HG02610 (cell line): ENCODE data around the gene POLA1.

Source experiments
- ATAC-seq: cut with Tn5 transposase; IDR thresholded peaks from one replicate; pipeline ENCODE4 v1.9.1; 2021; ENCODE audit warnings: mild to moderate bottlenecking, moderate library complexity; ENCODE audit not compliant: unreplicated experiment

Gene POLA1

DNA sequence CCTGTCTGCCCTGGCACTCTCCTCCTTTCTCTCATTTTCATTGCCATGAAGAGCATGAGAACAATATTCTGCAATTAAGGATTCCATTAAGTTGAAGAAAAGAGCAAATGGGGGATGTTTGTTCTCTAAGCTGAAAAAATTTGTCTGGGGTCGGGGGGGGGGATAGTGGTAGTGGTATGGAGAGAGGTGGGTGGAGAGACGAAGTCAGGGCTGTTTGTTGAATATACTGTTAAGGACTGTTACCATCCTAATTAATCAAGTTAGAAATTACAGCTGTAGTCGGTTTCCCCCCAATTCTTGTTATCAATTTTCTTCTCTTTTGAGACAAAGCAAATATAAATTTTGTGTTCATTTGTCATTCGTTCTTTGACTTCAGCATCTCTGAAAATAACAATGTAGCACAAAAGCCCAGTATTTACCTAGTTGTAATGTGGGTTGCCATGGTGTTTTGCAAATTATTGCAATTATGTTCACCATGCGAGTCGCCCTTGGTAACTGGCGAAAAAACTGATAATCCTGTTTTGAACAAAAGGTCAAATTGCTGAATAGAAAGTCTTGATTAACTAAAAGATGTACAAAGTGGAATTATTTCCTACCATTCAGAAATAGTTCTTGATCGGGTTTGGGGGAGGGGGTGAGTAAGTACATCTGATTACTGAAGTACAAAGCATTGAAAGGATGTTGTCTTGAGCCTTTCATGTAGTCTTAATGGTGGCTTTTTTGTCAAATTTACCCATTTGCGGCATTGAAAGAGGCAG lies 183.0 kb downstream of the POLA1 start:
- ATAC-seq: no peak

DNA sequence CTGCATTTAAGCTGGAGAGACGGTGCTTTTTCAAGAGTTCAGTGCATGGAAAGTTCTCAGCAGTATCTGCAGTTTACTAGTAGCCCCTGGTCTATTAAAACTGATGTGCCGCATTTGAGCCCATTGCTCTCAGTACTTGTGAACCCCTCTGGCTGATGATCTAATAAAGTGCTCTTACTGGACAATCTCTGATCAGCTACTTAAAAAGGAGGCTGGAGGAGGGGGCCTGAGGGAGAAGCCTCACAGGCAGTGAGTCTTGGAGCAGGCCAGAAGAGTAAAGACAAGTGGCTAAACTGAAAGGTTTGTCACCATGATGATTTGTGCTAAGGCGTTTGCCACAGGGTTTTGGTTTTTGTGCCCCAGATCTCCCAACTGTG lies 183.6 kb downstream of the POLA1 start:
- no peak for ATAC-seq

DNA sequence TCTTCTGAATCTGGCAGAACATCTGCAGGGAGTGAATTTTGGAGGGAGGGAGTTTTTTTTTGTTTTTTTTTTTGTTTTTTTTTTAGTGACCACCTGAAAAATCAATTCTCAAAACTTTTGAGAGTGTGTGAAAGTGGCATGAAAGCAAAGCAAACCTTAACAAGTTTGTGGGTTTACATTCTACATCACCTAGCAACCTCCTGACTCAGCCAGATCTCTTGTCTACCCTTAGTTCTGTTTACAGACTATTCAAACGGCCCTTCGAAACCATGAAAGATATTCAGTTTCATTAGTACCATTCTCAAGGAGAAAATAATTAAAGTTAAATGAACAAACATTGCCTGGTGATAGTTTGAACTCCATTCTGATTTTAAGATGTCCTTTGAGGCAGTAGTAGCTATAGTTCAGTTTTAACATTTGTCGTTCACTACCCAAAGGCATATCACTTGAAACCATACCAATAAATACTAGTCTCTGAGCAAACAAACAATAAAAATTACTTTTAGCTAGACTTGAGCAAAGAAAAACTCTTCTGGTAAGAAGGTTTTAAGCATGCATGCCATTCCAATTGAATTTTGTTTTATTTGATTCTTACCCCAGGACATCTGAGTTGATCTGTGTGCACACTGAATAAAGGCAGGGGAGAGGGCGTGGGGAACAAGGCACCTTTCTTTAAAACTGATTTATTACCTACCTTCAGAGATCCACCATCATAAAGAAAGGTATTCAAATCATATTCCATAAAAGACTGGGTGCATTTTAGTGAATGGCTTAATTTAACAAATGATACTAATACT lies 184.3 kb downstream of the POLA1 start:
- ATAC-seq: no peak

DNA sequence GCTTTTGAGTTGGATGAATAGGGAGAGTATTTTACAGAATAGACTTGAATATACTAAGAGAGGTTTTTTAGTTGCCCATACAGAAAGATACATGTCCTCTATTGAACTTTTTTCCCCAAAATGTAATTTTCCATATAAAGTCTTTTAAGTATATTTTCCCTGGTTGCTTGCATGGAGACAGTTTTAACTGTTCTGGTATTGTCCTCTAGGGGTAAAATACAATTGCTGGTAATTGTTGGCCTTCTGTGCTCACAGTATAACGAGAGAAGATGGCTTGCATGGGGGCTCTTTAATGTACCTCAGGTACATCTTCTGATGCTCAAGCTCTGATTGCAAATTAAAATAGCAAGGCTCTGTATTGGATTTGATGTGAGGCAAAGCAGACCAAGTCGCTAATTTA lies 186.0 kb downstream of the POLA1 start:
- no peak for ATAC-seq

DNA sequence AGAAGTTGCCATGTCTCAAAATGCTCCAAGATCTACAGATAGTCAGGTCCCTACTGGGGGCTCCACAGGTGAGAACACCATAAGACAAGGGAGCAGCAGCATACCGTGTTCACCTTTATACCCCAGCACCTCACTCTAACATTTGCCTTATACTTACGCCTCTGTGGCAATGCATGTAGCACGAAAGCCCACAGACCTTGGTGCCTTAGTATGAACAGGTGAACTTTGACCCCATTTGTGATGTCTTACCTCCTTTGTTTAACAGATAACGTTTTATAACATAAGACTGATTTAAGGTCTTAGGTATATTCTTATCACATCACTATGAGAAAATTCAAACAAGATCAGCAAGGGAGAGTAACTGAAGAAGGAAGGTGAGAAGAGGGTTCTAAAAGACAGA lies 193.2 kb downstream of the POLA1 start:
- ATAC-seq: no peak

DNA sequence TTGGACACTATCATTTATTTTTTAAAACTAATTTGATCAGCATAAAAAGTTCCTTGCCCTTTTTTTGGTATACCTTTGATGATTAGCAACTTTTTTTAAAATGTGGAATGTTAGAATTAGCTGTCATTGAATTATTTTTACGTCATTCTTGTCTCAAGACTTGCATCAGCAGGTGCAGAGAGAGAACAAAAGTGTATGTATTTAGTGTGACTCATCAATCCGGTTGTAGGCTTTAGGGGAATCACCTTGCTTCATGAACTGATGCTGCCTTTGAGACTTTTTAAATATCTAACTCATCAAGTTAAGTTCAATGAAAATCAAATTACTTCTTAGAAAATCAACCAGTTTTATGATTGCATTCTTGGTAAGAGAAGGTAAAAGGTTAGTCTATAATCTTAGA lies 197.0 kb downstream of the POLA1 start:
- no peak for ATAC-seq

DNA sequence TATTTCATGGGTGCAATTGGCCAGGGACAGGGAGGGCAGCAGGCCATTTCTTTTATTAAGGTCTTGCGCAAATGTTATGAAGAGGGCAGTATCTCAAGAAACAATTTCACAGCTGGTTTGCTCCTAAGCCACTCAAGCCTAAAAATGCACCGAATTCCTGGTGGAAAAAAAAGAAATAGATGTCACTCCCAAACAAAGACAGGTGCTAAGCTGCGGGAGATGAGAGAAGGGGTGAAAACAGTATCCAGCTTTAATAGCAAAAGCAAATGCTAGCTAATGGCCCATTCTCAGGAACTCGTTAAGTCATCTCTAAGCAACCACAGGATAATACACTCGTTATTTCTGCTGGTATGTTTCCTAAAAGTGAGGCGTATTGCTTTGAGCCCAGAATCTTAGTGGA lies 205.7 kb downstream of the POLA1 start:
- ATAC-seq: no peak

DNA sequence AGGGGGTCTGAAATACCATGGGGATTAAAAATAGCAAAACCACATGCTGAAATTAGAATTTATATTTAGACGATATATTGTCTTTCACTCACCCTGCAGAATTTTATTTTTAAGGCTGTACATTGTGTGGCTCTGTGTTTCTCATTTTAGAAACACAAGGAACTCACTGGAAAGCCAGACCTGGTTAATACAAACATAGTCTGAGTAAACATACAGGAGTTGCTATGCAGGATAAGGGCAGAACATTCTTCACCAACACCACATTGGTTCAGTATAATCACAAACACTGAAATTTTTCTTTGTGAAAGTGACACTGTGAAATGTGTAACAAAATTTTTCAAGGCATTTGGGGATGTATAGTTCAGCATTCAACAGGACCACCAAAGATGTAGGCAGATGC lies 206.5 kb downstream of the POLA1 start:
- no peak for ATAC-seq

DNA sequence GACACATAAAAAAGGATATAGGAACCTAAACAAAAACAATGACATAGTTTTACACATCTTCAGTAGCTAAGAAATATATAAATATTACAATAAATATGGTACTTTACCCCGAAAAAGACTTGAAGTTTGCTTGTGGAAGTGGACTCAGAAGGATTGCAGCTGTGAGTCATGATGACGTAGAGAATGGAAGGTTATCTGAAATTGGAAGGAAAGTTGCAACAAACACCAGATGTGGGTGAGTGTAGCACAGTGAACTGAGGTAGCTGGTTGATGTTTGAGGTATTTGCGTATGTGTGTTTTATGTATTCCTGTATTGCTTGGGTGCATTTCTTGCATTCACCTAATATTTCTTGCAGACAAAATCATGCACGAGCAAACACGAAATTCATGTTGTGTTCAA lies 209.1 kb downstream of the POLA1 start:
- no peak for ATAC-seq

DNA sequence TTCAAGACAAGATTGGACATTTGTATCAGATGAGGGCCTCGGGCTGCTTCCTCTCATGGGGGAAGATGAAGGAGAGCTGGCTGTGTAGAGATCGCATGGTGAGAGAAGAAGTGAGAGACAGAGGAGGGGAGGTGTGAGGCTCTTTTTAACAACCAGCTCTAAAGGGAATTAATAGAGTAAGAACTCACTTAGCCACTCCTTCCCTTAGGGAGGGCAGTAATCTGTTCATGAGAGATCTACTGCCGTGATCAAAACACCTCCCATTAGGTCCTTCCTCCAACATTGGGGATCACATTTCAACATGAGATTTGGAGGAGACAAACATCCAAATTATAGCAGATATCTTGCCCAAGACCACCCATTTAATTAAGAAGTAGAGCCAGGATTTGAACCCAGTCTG lies 225.0 kb downstream of the POLA1 start:
- no peak for ATAC-seq

DNA sequence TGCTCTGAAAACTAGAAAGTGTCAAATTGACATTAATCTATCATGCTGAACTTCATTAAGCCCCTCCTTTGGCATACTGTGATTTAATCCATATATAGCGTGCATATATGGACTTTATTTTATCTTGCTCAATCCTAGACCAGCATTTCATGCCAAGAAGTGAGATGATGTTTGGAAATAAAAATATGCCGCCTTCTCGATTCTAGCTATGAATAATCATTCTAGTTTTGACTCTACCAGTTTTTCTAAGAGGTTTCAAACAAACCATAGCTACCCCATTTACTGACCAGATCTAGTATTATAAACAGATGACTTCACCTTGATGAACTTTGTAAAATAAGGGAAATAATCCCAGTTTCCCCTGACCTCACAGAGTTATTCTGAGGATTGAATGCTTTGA lies 227.1 kb downstream of the POLA1 start:
- peak; percentile 78 for ATAC-seq

DNA sequence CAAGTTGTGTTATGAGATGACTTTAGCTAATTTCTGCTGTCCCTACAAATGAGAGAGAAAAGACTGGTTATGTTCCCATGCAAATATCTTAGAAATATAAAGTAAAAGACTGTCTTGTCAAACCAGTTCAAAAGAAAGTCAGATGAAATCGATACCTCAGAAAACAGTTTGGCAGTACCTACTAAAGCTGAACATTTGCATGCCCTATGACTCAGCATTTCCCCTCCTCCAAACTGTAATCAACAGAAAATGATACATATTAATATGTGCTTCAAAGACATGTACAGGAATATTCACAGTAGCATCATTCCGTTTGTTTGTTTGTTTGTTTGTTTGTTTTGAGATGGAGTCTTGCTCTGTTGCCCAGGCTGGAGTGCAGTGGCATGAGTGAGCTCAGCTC lies 231.7 kb downstream of the POLA1 start:
- ATAC-seq: no peak

DNA sequence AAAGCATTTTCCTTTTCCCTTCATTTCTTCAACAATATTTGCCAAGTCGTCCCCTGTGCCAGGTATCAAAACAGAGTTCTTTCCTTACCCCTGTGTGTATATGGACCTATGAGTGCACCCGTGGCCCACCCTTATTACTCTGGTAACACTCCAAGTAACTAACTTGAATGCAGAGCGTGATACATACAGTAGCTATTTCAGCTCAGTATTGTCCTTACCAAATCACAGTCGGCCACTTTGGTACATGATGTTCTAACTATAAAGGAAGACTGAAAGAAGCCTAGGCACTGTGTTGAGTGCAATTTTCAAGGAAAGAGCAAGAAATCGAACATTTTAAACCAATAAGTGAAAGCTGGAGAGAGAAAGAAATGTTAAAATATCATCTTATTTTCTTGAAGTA lies 233.7 kb downstream of the POLA1 start:
- no peak for ATAC-seq

DNA sequence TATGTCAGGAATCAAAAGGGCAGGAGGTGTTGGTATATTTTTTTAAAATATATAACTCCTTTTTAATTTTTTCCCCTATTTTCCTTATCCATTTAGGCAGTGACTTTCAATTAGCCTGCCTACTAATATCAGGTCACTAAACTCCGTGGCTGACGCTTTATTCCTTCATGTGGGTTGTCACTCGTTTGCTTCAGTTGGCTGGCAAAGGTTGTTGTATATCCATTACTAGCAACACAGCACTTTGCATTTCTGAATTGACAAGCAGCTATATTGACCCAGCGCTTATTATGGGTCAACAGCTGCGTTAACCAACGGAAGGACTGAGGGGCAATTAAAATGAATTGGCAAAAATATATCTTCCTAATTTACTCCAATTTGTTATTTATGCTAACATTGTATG lies 234.4 kb downstream of the POLA1 start:
- no peak for ATAC-seq

DNA sequence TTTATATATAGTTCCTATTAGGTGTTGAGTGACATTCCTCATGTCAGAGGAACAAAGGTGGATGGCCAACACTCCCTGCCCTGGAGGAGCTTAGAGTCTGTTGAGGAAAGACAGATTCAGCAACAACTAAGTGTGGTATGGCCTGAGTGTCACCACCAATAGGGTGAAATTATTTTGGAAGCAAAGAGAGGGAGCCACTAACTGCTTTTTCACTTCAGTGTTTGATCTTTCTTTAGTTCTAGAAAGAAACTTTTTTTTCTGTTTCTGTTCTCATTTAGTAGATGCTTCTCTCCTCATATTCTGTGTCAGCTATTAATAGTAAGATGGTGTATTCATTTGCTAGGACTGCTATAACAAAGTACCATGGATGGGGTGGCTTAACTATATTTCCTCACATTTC lies 240.6 kb downstream of the POLA1 start:
- no peak for ATAC-seq

DNA sequence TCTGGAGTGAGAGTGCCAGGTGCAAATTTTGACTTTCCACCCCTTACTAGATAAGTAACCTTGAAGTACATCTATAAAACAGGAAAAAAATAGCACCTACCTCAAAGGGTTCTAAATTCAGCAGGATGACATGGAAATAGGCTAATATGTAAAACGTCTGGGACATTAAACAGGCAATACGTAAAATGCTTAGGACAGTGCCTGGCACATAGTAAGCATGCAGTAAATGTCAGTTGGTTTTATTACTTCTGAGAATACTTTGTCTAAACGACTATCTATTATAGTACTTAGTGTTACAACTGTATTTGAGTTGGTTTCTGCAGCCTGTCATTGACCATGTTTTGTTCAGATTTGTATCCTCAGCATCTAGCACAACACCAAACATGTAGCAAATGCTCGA lies 251.3 kb downstream of the POLA1 start:
- ATAC-seq: no peak

DNA sequence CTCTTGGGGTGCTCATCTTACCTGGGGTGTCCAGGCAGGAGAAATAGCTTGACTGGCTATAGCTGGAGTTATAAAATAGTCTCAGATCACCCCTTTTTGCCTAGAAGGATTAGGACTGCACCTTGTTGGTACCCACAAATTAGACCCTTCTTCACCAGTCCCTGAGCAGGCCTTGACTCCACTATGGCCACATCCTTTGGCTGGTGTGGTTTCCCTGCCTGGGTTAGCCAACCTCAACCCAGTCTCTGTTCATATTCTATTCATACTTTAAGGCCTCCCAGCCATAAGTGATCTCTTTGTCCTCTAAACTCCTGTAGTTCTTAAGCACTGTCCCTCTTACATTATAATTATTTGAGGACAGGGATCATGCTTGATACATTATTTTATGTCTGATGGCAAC lies 252.7 kb downstream of the POLA1 start:
- ATAC-seq: no peak

DNA sequence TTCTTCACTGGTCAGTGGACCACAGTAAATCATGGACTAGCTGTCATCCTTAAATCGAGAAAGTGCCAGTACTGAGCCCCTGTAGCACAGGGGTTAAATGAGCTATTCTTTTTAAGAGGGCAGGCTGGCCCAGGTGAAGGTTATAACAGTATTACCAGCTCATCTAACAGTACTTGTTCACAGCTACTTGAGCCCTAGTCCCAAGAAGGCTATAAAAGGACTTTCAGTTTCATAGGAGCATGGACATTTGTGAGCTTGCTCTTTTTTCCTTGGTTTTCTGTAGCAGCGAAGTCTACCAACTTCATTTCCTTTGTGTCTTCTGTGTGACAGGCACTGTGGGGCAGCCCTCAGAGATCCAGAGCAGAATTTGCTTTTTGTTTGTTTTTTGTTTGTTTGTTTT lies 261.0 kb downstream of the POLA1 start:
- ATAC-seq: no peak

DNA sequence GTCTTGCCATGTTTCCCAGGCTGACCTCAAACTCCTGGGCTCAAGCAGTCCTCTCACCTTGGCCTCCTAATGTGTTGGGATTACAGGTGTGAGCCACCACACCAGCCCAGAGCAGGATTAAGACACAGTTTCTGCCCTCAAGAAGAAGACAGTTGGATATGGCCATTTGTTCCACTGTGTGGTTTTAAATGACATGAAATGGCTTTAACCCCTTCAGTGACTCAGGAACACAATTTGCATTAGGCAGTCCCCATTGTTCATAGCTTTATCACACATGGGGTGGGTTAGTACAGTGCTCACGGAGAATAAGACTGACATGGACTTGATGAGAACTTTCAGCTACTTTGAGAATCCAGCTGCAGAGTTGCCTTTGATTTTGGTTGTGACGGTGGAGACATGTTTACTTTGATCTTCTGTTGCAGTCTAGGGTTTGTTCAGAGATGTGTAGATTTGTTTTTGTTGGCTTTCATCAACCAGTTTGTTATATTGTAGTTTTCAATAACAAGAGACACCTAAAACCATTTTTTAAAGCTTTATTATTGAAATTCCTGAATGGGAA lies 261.7 kb downstream of the POLA1 start:
- ATAC-seq: no peak

DNA sequence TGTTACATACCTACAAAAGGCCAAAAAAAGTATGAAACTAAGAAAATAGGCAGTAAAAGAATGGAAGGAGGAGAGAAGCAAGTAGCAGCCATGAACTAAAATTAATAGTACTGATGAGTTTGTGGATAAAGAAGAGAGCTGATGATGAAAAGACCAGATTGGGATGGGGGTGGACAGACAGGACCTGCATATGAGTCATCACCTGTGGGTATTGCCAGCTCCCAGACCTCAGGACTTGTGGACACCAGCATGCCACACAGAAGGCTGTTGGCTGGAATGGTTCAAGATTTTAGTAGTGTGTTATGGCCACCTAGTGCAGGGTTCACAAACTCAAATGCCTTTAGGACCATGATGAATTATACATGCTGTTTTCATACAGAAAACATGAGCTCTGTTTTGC lies 263.1 kb downstream of the POLA1 start:
- ATAC-seq: no peak

DNA sequence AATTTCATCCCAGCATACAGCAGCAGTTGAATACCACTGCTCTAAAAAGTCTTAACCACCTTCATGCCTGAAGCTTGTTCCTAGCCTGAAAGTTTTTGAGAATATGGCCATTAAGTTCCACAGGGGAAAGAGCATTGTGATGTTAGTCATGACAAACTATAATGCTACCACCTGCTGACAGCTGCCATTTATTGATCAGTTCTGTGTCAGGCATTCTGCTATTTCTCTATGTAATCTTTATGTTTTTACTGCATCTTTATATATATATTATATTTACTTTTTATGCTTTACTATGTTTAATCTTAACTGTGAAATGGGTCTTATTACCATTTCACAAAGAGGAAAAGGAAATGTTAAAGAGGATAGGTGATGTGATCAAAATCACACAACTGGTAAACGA lies 268.1 kb downstream of the POLA1 start:
- no peak for ATAC-seq

DNA sequence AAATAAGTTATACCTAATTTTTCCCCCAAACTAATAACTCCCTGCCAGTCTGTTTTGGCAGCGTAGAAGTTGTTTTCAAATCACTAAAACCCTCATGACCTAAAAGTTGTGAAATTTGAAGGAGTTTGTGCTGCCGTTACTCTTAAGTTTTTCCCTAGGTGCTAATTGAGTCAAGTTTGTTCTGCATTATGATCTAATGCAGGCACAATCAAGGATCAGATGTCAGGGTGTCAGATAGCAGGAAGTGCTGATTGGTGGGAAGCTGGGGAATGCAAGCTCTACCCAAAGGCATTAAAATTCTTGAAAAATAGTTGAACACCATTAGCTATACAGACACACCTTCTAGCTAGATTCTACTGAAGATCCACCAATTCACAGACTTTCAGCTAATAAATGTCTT lies 270.1 kb downstream of the POLA1 start:
- ATAC-seq: no peak
